Pons (tissue), 1 donor: ENCODE measurements around the gene ZNF396.

ENCODE experiments used
- DNase-seq: peaks from one replicate; pipeline ENCODE4 v3.0.0-alpha.2; 2016; ENCODE audit warnings: low spot score

The ZNF396 gene

DNA sequence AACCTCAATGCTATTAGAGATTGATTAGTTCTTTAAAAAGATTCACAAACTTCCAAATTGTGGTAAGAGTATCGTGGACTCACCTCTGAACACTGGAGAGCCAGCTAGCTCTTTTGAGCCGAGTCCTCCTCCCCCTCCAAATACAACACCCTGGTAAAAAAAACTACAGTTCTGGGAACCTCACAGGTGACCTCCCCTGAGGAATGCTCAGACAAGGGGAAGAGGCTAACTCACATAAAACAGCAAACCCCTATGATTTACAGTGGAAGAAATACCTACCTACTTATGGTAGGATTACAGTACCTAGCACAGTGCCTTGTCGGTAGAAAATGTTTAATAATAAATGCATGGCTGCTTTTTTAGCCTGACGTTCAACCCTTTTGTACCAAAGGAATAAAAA lies 41.3 kb downstream of the ZNF396 start:
- no peak for DNase-seq

DNA sequence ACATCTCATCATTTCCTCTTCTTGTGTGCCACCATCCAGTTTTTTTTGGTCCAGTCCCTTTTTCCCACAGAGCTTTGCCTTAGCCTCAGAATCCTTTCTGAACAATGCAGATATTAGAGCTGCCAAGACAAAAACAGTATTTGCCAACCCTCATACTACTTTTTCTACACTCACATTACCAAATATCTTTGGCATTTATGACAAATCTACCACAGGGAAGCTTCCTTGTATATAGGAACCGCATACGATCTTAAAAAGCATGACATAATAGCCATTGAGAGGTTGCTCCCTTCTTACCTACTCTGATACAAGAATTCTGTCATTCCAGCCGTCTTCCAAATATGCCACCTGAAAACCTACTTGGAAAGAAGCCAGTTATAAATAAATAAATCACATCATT lies 42.3 kb downstream of the ZNF396 start:
- DNase-seq: no peak

DNA sequence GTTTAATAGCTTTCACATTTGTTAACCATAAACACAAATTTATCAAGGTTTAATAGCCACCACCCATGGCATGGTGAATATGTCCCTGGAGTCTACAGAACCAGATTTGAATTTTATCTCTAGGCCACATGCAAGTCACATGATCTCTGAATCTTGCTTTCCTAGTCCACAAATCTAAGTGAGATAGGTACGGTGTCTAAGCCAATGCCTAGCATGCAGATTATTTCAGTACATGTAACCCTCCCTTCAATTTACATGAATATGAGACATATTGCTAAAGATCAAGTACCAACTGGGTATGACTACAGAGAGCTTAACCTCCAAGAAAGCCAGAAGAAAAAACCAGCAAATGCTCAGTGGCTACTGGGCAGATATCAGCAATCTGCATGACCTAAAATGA lies 42.9 kb downstream of the ZNF396 start:
- DNase-seq: no peak

DNA sequence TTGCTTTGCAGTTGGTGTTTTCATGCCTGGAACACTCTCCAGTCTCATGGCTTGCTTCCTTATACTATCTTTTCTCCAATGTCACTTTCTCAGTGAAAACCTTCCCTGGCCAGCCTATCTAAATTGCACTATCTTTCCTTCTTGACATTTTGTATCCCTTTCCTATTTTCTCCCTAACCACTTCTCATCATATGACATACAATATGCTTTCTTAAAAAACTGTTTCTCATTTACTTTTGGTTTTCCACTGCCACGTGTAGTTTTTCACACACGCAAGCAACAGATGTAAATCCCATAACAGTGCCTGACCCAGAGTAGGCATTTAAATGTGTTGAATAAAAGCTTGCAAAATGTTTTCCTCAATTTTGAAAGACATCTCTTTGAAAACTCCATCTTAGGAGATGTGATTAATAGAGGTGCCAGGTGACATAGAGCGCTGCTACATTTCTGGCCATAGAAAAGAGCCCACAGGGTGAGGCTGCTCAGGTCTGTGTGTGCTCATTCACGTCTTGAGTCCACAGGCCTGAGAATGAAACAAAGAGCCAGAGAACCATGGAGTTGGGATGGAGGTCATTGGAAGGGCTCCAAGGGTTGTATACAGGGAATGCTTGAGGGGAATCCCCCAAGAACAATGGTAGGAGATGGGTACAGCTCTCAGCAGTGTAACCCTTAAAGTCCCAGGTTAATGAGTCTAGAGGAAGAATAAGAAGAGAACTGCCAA lies 45.6 kb downstream of the ZNF396 start:
- DNase-seq: no peak

DNA sequence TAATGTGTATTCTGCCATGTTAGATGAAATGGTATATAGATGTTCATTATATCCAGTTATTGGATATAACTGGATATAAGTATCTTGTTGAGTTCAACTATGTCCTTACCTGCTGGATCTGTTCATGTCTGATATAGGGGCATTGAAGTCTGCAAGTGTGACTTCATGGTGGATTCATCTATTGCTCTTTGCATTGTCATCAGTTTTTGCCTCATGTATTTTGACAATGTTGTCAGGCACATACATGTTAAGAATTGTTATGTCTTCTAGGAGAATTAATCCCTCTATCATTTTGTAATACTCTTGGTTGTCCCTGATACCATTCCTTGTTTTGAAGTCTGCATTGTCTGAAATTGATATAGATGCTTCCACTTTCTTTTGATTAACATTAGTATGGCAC lies 48.3 kb downstream of the ZNF396 start:
- no peak for DNase-seq

DNA sequence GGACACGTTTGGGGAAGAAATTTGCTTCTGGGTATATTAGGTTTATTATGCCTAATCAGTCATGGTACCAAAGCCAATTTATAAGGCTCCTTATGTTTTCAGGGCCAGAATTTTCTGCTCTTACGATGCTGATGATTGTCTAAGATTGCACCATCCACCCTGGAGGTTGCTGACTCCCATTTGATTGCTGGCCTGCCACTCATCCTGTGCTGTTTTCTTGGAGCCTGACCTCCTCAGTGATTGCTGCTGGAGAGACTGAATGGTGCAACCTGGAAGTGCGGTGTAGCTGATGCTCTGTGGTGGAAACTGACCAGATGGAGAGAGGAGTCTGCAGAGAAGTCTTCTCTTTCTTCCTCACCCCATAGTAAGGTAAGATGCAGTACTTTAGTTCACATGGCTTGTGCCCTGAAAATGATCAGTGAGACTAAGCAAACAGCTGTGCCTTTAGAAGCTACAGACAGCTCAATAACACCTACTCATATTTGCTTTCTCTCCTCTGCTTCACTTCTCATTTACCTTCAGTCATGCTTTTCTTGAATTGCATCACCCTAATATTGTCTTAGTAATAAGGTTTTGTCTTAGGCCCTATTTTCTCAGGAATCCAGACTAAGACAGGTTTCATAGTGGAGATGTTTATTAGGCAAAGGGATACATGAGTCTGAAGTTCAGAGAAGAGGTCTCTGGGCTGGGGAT lies 50.3 kb downstream of the ZNF396 start:
- no peak for DNase-seq

DNA sequence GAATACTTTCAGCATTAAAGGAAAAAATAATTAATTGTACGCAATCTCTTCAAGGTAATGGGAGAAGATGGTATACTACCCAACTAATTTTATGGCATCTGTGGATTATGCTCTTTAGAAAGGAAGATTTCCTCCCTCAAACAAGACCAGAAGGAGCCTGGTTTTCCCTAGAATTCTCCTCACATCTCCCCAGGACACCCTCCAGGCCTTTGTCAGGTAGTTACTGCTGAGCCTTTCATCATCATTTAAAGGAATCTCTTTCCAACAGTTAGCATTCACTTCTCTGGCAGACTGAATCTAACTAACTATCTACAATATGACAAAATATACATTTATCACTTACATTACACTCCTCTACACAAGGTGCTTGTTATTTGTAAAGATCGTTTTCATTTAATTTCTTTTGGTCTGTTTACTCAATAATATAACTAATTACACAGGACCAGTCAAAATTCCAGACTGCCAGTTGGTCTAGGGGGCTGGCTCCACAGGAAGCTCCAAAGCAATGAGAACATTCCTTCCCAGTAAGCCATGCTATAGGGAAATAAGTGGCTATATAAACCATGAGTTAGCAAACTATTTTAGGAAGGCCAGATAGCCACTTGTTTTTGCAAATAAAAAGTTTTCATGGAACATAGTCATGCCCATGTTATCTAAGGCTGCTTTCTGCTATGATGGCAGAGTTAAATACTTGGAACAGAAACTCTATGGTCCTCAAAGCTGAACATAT lies 52.0 kb downstream of the ZNF396 start:
- DNase-seq: no peak

DNA sequence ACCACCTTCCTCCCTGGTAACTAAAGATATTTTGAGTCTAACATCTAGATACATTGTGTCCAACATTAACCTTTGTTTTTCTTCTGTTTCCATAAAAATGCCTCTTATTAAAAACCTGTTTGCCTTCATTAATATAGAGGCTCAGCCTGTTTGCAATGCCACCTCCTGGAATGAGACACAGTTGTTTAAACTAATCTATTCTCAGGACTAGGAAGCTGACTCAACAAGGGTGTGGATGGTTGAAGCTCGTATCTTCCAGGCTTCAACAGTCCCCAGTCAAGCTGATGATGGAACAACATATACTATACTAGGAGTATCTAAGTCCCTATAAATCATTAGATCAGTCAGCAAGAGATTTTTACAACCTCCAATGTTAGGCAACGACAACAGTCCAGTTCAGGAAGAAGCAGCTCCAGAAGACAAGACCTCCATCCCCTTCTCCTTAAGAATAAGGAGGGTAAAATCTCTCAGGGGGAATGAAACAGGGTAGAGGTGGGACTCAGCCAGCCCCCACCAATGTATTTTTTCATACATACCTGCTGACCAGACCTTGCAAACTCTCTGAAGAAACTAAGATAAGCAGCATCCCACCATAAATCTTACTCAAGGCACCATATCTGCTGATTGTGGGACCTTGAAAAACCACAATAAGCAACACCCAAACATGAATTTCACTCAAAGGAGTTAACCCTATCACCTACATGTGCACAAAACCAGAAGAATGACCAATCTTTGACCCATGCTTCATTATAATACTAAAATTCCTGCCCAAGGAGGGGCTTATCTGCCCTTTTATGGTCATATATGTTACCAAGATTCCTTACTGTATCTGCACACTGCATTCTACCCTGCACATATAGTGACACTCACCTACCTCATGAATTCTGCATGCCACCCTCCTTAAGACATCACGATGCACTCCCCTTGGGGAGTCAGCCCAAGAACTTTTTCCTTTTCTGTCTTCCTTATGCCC lies 54.4 kb downstream of the ZNF396 start:
- DNase-seq: no peak
